IPS DF 6.9 (cell line): ENCODE measurements around the gene FAM136A.
"Not testable (repeated sequence)": the region's sequence is repeated elsewhere in the genome, so short reads cannot be mapped to it uniquely, and the experiment has no call there.

Experiments
- DNase-seq: peaks from one replicate; pipeline ENCODE4 v3.0.0-alpha.2; 2013; ENCODE audit warnings: low read depth, low spot score
- H3K27ac ChIP-seq: one replicate; pipeline ENCODE4 v1.5.1; 2013; ENCODE audit warnings: low read length, control low read depth
- H3K27me3 ChIP-seq: 2 replicates; pipeline ENCODE4 v1.6.1; 2013; ENCODE audit warnings: mild to moderate bottlenecking, low read length; ENCODE audit not compliant: control insufficient read depth, insufficient read depth
- H3K36me3 ChIP-seq: 2 replicates; pipeline ENCODE4 v1.6.1; 2013; ENCODE audit warnings: low read length; ENCODE audit not compliant: control insufficient read depth, insufficient read depth
- H3K4me1 ChIP-seq: 2 replicates; pipeline ENCODE4 v1.6.1; 2013; ENCODE audit warnings: low read length; ENCODE audit not compliant: control insufficient read depth, insufficient read depth
- H3K4me3 ChIP-seq: 2 replicates; pipeline ENCODE4 v1.5.1; 2013; ENCODE audit warnings: mild to moderate bottlenecking, low read length
- H3K9me3 ChIP-seq: 2 replicates; pipeline ENCODE4 v1.6.1; 2013; ENCODE audit warnings: low read length, inconsistent platforms; ENCODE audit not compliant: control insufficient read depth, insufficient read depth
- WGBS: extraction: QIAGEN DNeasy Blood & Tissue Kit; methylation state at CpG from one replicate; pipeline ENCODE4 v1.1.7; 2013; ENCODE audit warnings: mixed read lengths, missing lambda C conversion rate; ENCODE audit not compliant: insufficient read length, insufficient coverage; 5-methylcytosine and 5-hydroxymethylcytosine counted together

The FAM136A gene

GRCh38 chr2:70300771-70301343, 1.0 kb downstream of the FAM136A start:
- Histone ChIP-seq H3K4me3 (peak overlapping the region; percentile 68; the same call in 1 of the 2 replicates), H3K9me3 (no peaks in the 10 kb centered on the region), H3K27ac (no peak overlapping the region), H3K27me3 (no peaks in the 10 kb centered on the region), H3K4me1 (peaks cover 3% of the 10 kb centered on the region; the same call in 1 of the 2 replicates), H3K36me3 (peaks cover 9% of the 10 kb centered on the region; the same call in 1 of the 2 replicates)
- no peak for DNase-seq
- no CpG with 5 or more reads among the region's 10 CpGs for WGBS

GRCh38 chr2:70297828-70298227, 4.0 kb downstream of the FAM136A start:
- H3K27me3 ChIP-seq, H3K36me3 ChIP-seq, DNase-seq, H3K27ac ChIP-seq, H3K4me1 ChIP-seq, H3K4me3 ChIP-seq, H3K9me3 ChIP-seq: not testable (repeated sequence)
- WGBS = no CpG with 5 or more reads among the region's 4 CpGs

GRCh38 chr2:70283500-70284191, 18.2 kb downstream of the FAM136A start:
- Histone ChIP-seq H3K4me1 (no peaks in the 10 kb centered on the region), H3K27ac (no peak overlapping the region), H3K4me3 (no peak overlapping the region), H3K9me3 (no peaks in the 10 kb centered on the region), H3K36me3 (peaks cover 25% of the 10 kb centered on the region; the same call in 1 of the 2 replicates), H3K27me3 (no peaks in the 10 kb centered on the region)
- DNase-seq = no peak
- WGBS = no CpG with 5 or more reads among the region's 5 CpGs

- DNase-seq = no peak
- Histone ChIP-seq H3K4me1 (no peaks in the 10 kb centered on the region), H3K4me3 (no peak overlapping the region), H3K36me3 (peaks cover 21% of the 10 kb centered on the region; the same call in 1 of the 2 replicates), H3K27me3 (no peaks in the 10 kb centered on the region), H3K27ac (no peak overlapping the region), H3K9me3 (no peaks in the 10 kb centered on the region)
- whole genome bisulfite sequencing = no CpG with 5 or more reads among the region's 5 CpGs
Measured at GRCh38 chr2:70282439-70282838, 19.4 kb downstream of the FAM136A start.

- H3K27ac ChIP-seq = no peak overlapping the region
- H3K9me3 ChIP-seq = no peaks in the 10 kb centered on the region
- no peaks in the 10 kb centered on the region for H3K4me1 ChIP-seq
- peaks cover 12% of the 10 kb centered on the region; the same call in 1 of the 2 replicates for H3K36me3 ChIP-seq
- H3K27me3 ChIP-seq = no peaks in the 10 kb centered on the region
- no peak for DNase-seq
- no CpG with 5 or more reads among the region's 2 CpGs for WGBS
- H3K4me3 ChIP-seq = no peak overlapping the region
Measured at GRCh38 chr2:70280242-70280798, 21.5 kb downstream of the FAM136A start.

GRCh38 chr2:70270323-70270722, 31.5 kb downstream of the FAM136A start:
- H3K4me1 ChIP-seq = no peaks in the 10 kb centered on the region
- H3K27ac ChIP-seq = no peak overlapping the region
- no peaks in the 10 kb centered on the region for H3K9me3 ChIP-seq
- H3K27me3 ChIP-seq = no peaks in the 10 kb centered on the region
- H3K4me3 ChIP-seq = no peak overlapping the region
- peaks cover 6% of the 10 kb centered on the region; the same call in 1 of the 2 replicates for H3K36me3 ChIP-seq
- no peak for DNase-seq
- WGBS = no CpG with 5 or more reads among the region's 3 CpGs

GRCh38 chr2:70269422-70270302, 32.2 kb downstream of the FAM136A start:
- not testable (repeated sequence) for H3K27me3 ChIP-seq, H3K4me1 ChIP-seq, DNase-seq, H3K27ac ChIP-seq, H3K9me3 ChIP-seq, H3K36me3 ChIP-seq, H3K4me3 ChIP-seq
- whole genome bisulfite sequencing = no CpG with 5 or more reads among the region's 18 CpGs

- not testable (repeated sequence) for H3K9me3 ChIP-seq, H3K4me3 ChIP-seq, H3K4me1 ChIP-seq, DNase-seq, H3K27me3 ChIP-seq, H3K36me3 ChIP-seq, H3K27ac ChIP-seq
- no CpG with 5 or more reads among the region's 30 CpGs for WGBS
Measured at GRCh38 chr2:70266925-70267324, 34.9 kb downstream of the FAM136A start.

- WGBS = no CpG with 5 or more reads among the region's 1 CpG
- Histone ChIP-seq H3K4me3 (no peak overlapping the region), H3K27ac (no peak overlapping the region), H3K9me3 (no peaks in the 10 kb centered on the region), H3K4me1 (no peaks in the 10 kb centered on the region), H3K36me3 (peaks cover 10% of the 10 kb centered on the region; the same call in 1 of the 2 replicates), H3K27me3 (no peaks in the 10 kb centered on the region)
- no peak for DNase-seq
Measured at GRCh38 chr2:70261501-70261900, 40.4 kb downstream of the FAM136A start.

- Histone ChIP-seq H3K4me1 (no peaks in the 10 kb centered on the region), H3K27ac (no peak overlapping the region)
- no peak for DNase-seq
Measured at GRCh38 chr2:70258532-70258875, 43.4 kb downstream of the FAM136A start.

More at GRCh38 chr2:70258532-70258875, 43.4 kb downstream of the FAM136A start:
- Histone ChIP-seq H3K27me3 (no peaks in the 10 kb centered on the region), H3K4me3 (peak overlapping the region; percentile 92), H3K36me3 (0 out of 2 replicates have a peak, but pooled peaks cover 2% of the 10 kb centered on the region), H3K9me3 (no peaks in the 10 kb centered on the region)
- WGBS = no CpG with 5 or more reads among the region's 12 CpGs
